Liver (tissue), 9 donors: ENCODE measurements around the gene PSMC3. TPM values are rescaled to one million over a fixed set of nuclear protein-coding genes. Genes with fewer than 3 reads are reported as not detected.

Experiments used
- DNase-seq: peaks from one replicate; pipeline ENCODE4 v3.0.0-alpha.2; 2017; ENCODE audit warnings: low spot score
- H3K27ac ChIP-seq, 2 donors: one replicate each; pipeline ENCODE4 v1.7.0; 2013; ENCODE audit warnings: inconsistent platforms in 2 of 2, low read length in 2 of 2, control low read depth in 1 of 2, low read depth in 1 of 2, mild to moderate bottlenecking in 1 of 2
- H3K27me3 ChIP-seq, 4 donors: one replicate each; pipeline versions ENCODE4 v1.6.1 to v1.7.0; 2013; ENCODE audit warnings: low read length in 3 of 4, inconsistent platforms in 1 of 4, mild to moderate bottlenecking in 1 of 4, moderate library complexity in 1 of 4; ENCODE audit not compliant: control insufficient read depth in 4 of 4, insufficient read depth in 4 of 4
- H3K36me3 ChIP-seq, 4 donors: one replicate each; pipeline versions ENCODE4 v1.6.1 to v1.7.0; 2013; ENCODE audit warnings: low read length in 3 of 4, mild to moderate bottlenecking in 3 of 4, low read depth in 1 of 4, moderate library complexity in 1 of 4; ENCODE audit not compliant: control insufficient read depth in 4 of 4, insufficient read depth in 3 of 4
- H3K4me1 ChIP-seq, 4 donors: one replicate each; pipeline versions ENCODE4 v1.6.1 to v1.7.0; 2013; ENCODE audit warnings: low read length in 3 of 4, mild to moderate bottlenecking in 3 of 4, moderate library complexity in 1 of 4; ENCODE audit not compliant: control insufficient read depth in 4 of 4, insufficient read depth in 4 of 4
- H3K4me3 ChIP-seq, 3 donors: one replicate each; pipeline versions ENCODE4 v1.6.1 to v1.7.0; 2013; ENCODE audit warnings: low read length in 3 of 3, control low read depth in 1 of 3, low read depth in 1 of 3, mild to moderate bottlenecking in 1 of 3
- H3K9ac ChIP-seq, 2 donors: one replicate each; pipeline ENCODE4 v1.7.0; 2013; ENCODE audit warnings: low read length in 2 of 2, mild to moderate bottlenecking in 2 of 2, moderate library complexity in 2 of 2, control low read depth in 1 of 2, low read depth in 1 of 2
- H3K9me3 ChIP-seq, 4 donors: one replicate each; pipeline versions ENCODE4 v1.6.1 to v1.7.0; 2013; ENCODE audit warnings: low read length in 3 of 4; ENCODE audit not compliant: control insufficient read depth in 4 of 4
- EGR1 ChIP-seq, 2 donors: IDR thresholded peaks; 2 replicates each; pipeline ENCODE4 v1.6.1; 2016 to 2018; ENCODE audit warnings: antibody characterized with exemption in 2 of 2, low read depth in 2 of 2
- FOXA1 ChIP-seq: IDR thresholded peaks from 2 replicates; pipeline ENCODE4 v1.6.1; 2016; ENCODE audit warnings: antibody characterized with exemption
- FOXA2 ChIP-seq: IDR thresholded peaks from 2 replicates; pipeline ENCODE4 v1.6.1; 2016; ENCODE audit warnings: antibody characterized with exemption
- GABPA ChIP-seq, 2 donors: IDR thresholded peaks in 1 of 2; conservative IDR thresholded peaks in 1 of 2; 2 replicates each; pipeline ENCODE4 v1.6.1; 2016; ENCODE audit warnings: antibody characterized with exemption in 2 of 2, mild to moderate bottlenecking in 1 of 2, moderate library complexity in 1 of 2
- HNF4G ChIP-seq: IDR thresholded peaks from 2 replicates; pipeline ENCODE4 v1.6.1; 2016; ENCODE audit warnings: antibody characterized with exemption
- JUND ChIP-seq, 2 donors: IDR thresholded peaks; 2 replicates each; pipeline ENCODE4 v1.6.1; 2016; ENCODE audit warnings: antibody characterized with exemption in 2 of 2
- NR2F2 ChIP-seq: IDR thresholded peaks from 2 replicates; pipeline ENCODE4 v1.6.1; 2016; ENCODE audit warnings: antibody characterized with exemption
- RAD21 ChIP-seq, 2 donors: IDR thresholded peaks; 2 replicates each; pipeline ENCODE4 v1.6.1; 2016; ENCODE audit warnings: antibody characterized with exemption in 2 of 2, mild to moderate bottlenecking in 2 of 2
- RXRA ChIP-seq, 2 donors: IDR thresholded peaks; 2 replicates each; pipeline ENCODE4 v1.6.1; 2017 to 2018; ENCODE audit warnings: antibody characterized with exemption in 2 of 2, mild to moderate bottlenecking in 1 of 2
- SP1 ChIP-seq: IDR thresholded peaks from 2 replicates; pipeline ENCODE4 v1.6.1; 2018; ENCODE audit warnings: antibody characterized with exemption, mild to moderate bottlenecking
- TAF1 ChIP-seq: conservative IDR thresholded peaks from 2 replicates; pipeline ENCODE4 v1.6.1; 2016; ENCODE audit warnings: antibody characterized with exemption, mild to moderate bottlenecking
- WGBS: extraction: QIAGEN DNeasy Blood & Tissue Kit; methylation state at CpG from one replicate; pipeline ENCODE4 v1.1.7; 2013; 5-methylcytosine and 5-hydroxymethylcytosine counted together
- polyA plus RNA-seq, 2 donors: library from polyadenylated mRNA; stranded (reverse) in 1 of 2; unstranded in 1 of 2; fragments of 200-250 nt in 1 of 2; fragments of >200 nt in 1 of 2; fragmentation: Nextera tagmentation in 1 of 2; extraction: Ambion mirVana in 1 of 2; gene quantifications; one replicate each; pipeline versions ENCODE4 v1.2.1 to v1.2.3, GENCODE V29; 2013 to 2015
- total RNA-seq, 2 donors: library from RNA; depleted of rRNA; stranded (reverse); fragments of >200 nt; gene quantifications; one replicate each; pipeline ENCODE4 v1.2.3, GENCODE V29; 2014
- TF ChIP-seq, protein P1 (sequence below): IDR thresholded peaks from 2 replicates; pipeline ENCODE4 v1.6.1; 2016; ENCODE audit warnings: antibody characterized with exemption
- TF ChIP-seq, protein P2 (sequence below): IDR thresholded peaks from 2 replicates; pipeline ENCODE4 v1.6.1; 2016; ENCODE audit warnings: antibody characterized with exemption, mild to moderate bottlenecking
- TF ChIP-seq, protein P3 (sequence below): IDR thresholded peaks from 2 replicates; pipeline ENCODE4 v1.6.1; 2016; ENCODE audit warnings: antibody characterized with exemption
- TF ChIP-seq, protein P4 (sequence below): fragments of 150-350 bp; IDR thresholded peaks from 2 replicates; pipeline ENCODE4 v1.5.1; 2017; ENCODE audit warnings: improper control_type of control experiment, low read depth, low read length; ENCODE audit not compliant: missing input control
- donor health status: healthy.
- donor health status: healthy.
- donor health status: healthy.
- donor health status: healthy.
- donor health status: healthy.

PSMC3 gene
- total and polyA plus RNA-seq, 4 donors, result 58.0 to 110 (median 103) TPM

DNA sequence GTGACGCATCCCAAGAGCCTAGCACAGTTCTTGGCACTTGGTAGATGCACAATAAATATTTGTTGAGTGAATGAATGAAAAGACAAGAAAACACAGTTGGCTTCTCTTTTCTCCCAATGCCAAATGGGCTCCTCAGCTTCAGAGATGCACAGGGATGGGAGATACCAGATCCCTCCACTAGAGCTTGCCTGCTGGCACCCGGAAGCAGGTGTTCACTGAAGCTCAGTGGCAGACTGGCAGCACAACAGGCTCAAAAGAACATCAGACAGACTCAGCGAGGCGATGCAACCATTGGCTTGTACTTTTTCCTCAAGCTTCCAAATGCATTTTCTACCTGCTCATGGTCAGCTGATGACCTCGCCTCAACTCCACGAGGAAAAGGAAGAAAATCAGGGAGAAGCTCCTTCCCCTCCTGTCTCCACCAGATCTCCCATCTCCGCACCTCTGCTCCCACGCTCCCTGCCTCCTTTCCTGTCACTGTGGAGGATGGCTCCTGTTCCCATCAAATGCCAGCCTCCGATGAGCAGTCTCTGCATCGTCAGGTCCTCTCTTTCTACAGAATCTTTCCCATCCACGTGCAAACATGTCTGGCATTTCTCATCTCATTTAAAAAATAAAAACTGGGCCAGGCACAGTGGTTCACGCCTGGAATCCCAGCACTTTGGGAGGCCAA lies 16.9 kb upstream of the PSMC3 start:
- peaks cover under 1 to 9% (median 3%) of the 10 kb centered on the region in 4 donors for H3K4me1 ChIP-seq
- H3K9me3 ChIP-seq, result no peaks in the 10 kb centered on the region
- no peaks in the 10 kb centered on the region for H3K36me3 ChIP-seq
- H3K27ac ChIP-seq, result no peak overlapping the region
- TF ChIP-seq, protein P1, sequence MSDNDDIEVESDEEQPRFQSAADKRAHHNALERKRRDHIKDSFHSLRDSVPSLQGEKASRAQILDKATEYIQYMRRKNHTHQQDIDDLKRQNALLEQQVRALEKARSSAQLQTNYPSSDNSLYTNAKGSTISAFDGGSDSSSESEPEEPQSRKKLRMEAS, result no peak
- peak in 1 of 2 donors; percentile 5 for TF ChIP-seq RAD21 (IDR thresholded peaks at IDR 0.05)
- TF ChIP-seq GABPA (IDR thresholded peaks at IDR 0.05 in 1 of 2, conservative IDR thresholded peaks at IDR 0.05 in 1 of 2), result no peak
- 93% methylated on average over 12 of the region's 12 CpGs for WGBS
- H3K27me3 ChIP-seq, result no peaks in the 10 kb centered on the region
- H3K4me3 ChIP-seq, result no peak overlapping the region
- no peak for DNase-seq
- no peak overlapping the region for H3K9ac ChIP-seq

DNA sequence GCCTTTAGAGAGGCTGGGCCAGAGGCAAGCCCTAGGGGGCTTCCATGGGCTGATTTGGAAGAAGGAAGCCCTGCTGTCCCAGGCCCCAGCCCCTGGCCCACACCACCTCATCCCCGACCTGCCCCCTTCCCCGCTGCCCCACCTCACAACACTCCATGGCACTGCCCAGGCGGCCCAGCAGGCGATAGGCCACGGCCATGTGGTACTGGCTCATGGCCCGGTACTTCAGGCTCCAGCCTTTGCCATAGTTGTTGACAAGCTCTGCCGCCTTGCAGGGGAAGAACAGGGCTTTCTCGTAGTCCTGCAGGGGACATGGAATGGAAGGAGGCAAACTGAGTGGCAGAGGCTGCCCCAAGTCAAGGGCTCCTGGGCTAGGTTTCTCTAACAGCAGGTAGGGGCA lies 16.3 kb upstream of the PSMC3 start:
- Histone ChIP-seq H3K27ac (no peak overlapping the region), H3K9me3 (no peaks in the 10 kb centered on the region), H3K36me3 (no peaks in the 10 kb centered on the region), H3K4me3 (no peak overlapping the region), H3K4me1 (peaks cover 2 to 14% (median 10%) of the 10 kb centered on the region in 4 donors), H3K9ac (no peak overlapping the region), H3K27me3 (no peaks in the 10 kb centered on the region)
- 86% methylated on average over 8 of the region's 8 CpGs for WGBS
- TF ChIP-seq SP1 (no peak), FOXA2 (no peak), EGR1 (IDR thresholded peaks at IDR 0.05; ENCODE audit: low read depth in 2 of 2) (no peak)
- TF ChIP-seq, protein P2, sequence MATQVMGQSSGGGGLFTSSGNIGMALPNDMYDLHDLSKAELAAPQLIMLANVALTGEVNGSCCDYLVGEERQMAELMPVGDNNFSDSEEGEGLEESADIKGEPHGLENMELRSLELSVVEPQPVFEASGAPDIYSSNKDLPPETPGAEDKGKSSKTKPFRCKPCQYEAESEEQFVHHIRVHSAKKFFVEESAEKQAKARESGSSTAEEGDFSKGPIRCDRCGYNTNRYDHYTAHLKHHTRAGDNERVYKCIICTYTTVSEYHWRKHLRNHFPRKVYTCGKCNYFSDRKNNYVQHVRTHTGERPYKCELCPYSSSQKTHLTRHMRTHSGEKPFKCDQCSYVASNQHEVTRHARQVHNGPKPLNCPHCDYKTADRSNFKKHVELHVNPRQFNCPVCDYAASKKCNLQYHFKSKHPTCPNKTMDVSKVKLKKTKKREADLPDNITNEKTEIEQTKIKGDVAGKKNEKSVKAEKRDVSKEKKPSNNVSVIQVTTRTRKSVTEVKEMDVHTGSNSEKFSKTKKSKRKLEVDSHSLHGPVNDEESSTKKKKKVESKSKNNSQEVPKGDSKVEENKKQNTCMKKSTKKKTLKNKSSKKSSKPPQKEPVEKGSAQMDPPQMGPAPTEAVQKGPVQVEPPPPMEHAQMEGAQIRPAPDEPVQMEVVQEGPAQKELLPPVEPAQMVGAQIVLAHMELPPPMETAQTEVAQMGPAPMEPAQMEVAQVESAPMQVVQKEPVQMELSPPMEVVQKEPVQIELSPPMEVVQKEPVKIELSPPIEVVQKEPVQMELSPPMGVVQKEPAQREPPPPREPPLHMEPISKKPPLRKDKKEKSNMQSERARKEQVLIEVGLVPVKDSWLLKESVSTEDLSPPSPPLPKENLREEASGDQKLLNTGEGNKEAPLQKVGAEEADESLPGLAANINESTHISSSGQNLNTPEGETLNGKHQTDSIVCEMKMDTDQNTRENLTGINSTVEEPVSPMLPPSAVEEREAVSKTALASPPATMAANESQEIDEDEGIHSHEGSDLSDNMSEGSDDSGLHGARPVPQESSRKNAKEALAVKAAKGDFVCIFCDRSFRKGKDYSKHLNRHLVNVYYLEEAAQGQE, result no peak
- DNase-seq, result no peak

DNA sequence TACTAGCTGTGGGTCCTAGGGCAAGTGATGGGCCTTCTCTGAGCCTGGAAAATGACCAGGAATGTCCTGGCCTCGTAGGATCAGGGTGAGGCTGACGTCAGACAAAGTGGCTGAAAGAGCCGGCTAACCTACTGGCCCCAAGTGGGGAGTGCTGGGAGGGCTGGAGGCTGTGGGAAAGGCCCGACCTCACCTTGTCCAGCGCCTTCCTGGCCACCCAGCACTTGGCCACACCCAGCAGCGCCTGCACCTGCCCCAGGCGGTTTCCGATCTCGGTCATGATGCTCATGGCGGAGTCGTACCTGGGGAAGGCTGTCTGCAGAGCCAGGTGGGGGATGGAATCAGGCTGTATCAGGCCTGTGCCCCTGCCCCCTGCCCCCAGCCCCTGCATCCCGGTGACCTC lies 15.2 kb upstream of the PSMC3 start:
- no peak overlapping the region for H3K4me3 ChIP-seq
- H3K9ac ChIP-seq, result no peak overlapping the region
- no peak for TF ChIP-seq JUND (IDR thresholded peaks at IDR 0.05)
- no peak for TF ChIP-seq HNF4G
- TF ChIP-seq RAD21 (IDR thresholded peaks at IDR 0.05), result no peak
- no peak for TF ChIP-seq GABPA (IDR thresholded peaks at IDR 0.05 in 1 of 2, conservative IDR thresholded peaks at IDR 0.05 in 1 of 2)
- TF ChIP-seq, protein P2, result no peak
- no peak for TF ChIP-seq FOXA2
- no peak for TF ChIP-seq SP1
- no peak for TF ChIP-seq EGR1 (IDR thresholded peaks at IDR 0.05; ENCODE audit: low read depth in 2 of 2)
- TF ChIP-seq TAF1, result no peak
- no peak for TF ChIP-seq RXRA (IDR thresholded peaks at IDR 0.05)
- TF ChIP-seq NR2F2, result no peak
- TF ChIP-seq, protein P1, result no peak
- TF ChIP-seq, protein P3, sequence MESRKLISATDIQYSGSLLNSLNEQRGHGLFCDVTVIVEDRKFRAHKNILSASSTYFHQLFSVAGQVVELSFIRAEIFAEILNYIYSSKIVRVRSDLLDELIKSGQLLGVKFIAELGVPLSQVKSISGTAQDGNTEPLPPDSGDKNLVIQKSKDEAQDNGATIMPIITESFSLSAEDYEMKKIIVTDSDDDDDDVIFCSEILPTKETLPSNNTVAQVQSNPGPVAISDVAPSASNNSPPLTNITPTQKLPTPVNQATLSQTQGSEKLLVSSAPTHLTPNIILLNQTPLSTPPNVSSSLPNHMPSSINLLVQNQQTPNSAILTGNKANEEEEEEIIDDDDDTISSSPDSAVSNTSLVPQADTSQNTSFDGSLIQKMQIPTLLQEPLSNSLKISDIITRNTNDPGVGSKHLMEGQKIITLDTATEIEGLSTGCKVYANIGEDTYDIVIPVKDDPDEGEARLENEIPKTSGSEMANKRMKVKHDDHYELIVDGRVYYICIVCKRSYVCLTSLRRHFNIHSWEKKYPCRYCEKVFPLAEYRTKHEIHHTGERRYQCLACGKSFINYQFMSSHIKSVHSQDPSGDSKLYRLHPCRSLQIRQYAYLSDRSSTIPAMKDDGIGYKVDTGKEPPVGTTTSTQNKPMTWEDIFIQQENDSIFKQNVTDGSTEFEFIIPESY, result no peak
- no peak for TF ChIP-seq FOXA1
- TF ChIP-seq, protein P4, sequence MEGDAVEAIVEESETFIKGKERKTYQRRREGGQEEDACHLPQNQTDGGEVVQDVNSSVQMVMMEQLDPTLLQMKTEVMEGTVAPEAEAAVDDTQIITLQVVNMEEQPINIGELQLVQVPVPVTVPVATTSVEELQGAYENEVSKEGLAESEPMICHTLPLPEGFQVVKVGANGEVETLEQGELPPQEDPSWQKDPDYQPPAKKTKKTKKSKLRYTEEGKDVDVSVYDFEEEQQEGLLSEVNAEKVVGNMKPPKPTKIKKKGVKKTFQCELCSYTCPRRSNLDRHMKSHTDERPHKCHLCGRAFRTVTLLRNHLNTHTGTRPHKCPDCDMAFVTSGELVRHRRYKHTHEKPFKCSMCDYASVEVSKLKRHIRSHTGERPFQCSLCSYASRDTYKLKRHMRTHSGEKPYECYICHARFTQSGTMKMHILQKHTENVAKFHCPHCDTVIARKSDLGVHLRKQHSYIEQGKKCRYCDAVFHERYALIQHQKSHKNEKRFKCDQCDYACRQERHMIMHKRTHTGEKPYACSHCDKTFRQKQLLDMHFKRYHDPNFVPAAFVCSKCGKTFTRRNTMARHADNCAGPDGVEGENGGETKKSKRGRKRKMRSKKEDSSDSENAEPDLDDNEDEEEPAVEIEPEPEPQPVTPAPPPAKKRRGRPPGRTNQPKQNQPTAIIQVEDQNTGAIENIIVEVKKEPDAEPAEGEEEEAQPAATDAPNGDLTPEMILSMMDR, result no peak
- WGBS, result 92% methylated on average over 12 of the region's 12 CpGs
- DNase-seq, result no peak
- no peaks in the 10 kb centered on the region for H3K9me3 ChIP-seq
- H3K4me1 ChIP-seq, result peaks cover 2 to 18% (median 14%) of the 10 kb centered on the region in 4 donors
- no peak overlapping the region for H3K27ac ChIP-seq
- H3K36me3 ChIP-seq, result no peaks in the 10 kb centered on the region
- H3K27me3 ChIP-seq, result no peaks in the 10 kb centered on the region
